Psoas muscle (tissue), 8 donors: ENCODE measurements around the gene MFN2. TPM values are rescaled to one million over a fixed set of nuclear protein-coding genes. Genes with fewer than 3 reads are reported as not detected.

Source experiments
- ATAC-seq, 4 donors: fragments of 200-7000 bp; cut with Tn5 transposase; one replicate each; pipeline ENCODE4 v1.9.1; 2020; ENCODE audit warnings: moderate library complexity in 3 of 4, mild to moderate bottlenecking in 2 of 4
- DNase-seq, 2 donors: peaks; one replicate each; pipeline ENCODE4 v3.0.0-alpha.2; 2020
- H3K27ac ChIP-seq: fragments of 200-600 bp; one replicate; pipeline ENCODE4 v1.8.0; 2022
- H3K27me3 ChIP-seq, 3 donors: fragments of 200-600 bp in 1 of 3; one replicate each; pipeline versions ENCODE4 v1.6.1 to v1.8.0; 2013 to 2022; ENCODE audit warnings: low read length in 2 of 3, mild to moderate bottlenecking in 2 of 3, moderate library complexity in 1 of 3; ENCODE audit not compliant: insufficient read depth in 3 of 3
- H3K36me3 ChIP-seq, 2 donors: fragments of 200-600 bp in 1 of 2; one replicate each; pipeline versions ENCODE4 v1.6.1 to v1.8.0; 2013 to 2022; ENCODE audit warnings: low read depth in 1 of 2, mild to moderate bottlenecking in 1 of 2, moderate library complexity in 1 of 2; ENCODE audit not compliant: insufficient read depth in 1 of 2
- H3K4me1 ChIP-seq: fragments of 200-600 bp; one replicate; pipeline ENCODE4 v1.8.0; 2022
- H3K4me3 ChIP-seq: fragments of 200-600 bp; one replicate; pipeline ENCODE4 v1.8.0; 2022; ENCODE audit warnings: mild to moderate bottlenecking
- H3K9me3 ChIP-seq: fragments of 200-600 bp; one replicate; pipeline ENCODE4 v1.8.0; 2022
- CTCF ChIP-seq: fragments of 200-600 bp; IDR thresholded peaks from one replicate; pipeline ENCODE4 v1.8.0; 2022; ENCODE audit warnings: antibody characterized with exemption
- WGBS, 3 donors: extraction: QIAGEN DNeasy Blood & Tissue Kit; methylation state at CpG; one replicate each; pipeline versions ENCODE4 v1.1.6 to v1.1.7; 2013; 5-methylcytosine and 5-hydroxymethylcytosine counted together
- intact Hi-C, 2 donors: fragments of 100-400 bp; cut with DNase I; formaldehyde crosslinking; loops; one replicate each; pipeline versions ENCODE4 v1.11.0 to v1.14.2; 2022
- polyA plus RNA-seq, 3 donors: library from polyadenylated mRNA; stranded (reverse); fragments of 200-250 nt; gene quantifications; one replicate each; pipeline ENCODE4 v1.2.3, GENCODE V29; 2013
- total RNA-seq, 4 donors: library from RNA; stranded (reverse); fragmentation: NEBNext Ultra II Directional in 2 of 4; extraction: Animal tissue kit (Norgen Biotek cat#: 25700) in 2 of 4; gene quantifications; one replicate each; pipeline versions ENCODE4 v1.2.1 to v1.2.4, GENCODE V29; 2021 to 2023
- donor health status: healthy with polysubstance abuse.
- donor health status: DM: no; HTN: no; CAD: no; lungs with moderate emphysema.
- donor health status: Bipolar disorder and iron deficiency.
- donor health status: healthy.
- donor health status: DM: yes; HTN: yes; CAD: no.
- donor health status: DM: no; HTN: no; CAD: no.
- donor health status: DM: no; HTN: no; CAD: no.
- donor health status: DM: yes; HTN: yes; CAD: no.

Gene MFN2
- total and polyA plus RNA-seq, 7 donors = 163 to 542 (median 245) TPM

- Histone ChIP-seq H3K27ac (peak overlapping the region; percentile 68), H3K27me3 (no peaks in the 10 kb centered on the region), H3K36me3 (no peaks in the 10 kb centered on the region), H3K9me3 (no peaks in the 10 kb centered on the region), H3K4me3 (no peak overlapping the region), H3K4me1 (peaks cover 17% of the 10 kb centered on the region)
- intact Hi-C loops = no loop called here
- 9 to 15% (median 9%) methylated on average over 9 of the region's 9 CpGs for WGBS, 3 donors
- no peak for TF ChIP-seq CTCF
- DNase-seq = peak; percentile 75 to 86
- ATAC-seq = peak; percentile 95 to 98 (median 98)
These were observed 71.8 kb downstream of the MFN2 start for GRCh38 chr1:12052008-12052573.

GRCh38 chr1:12052997-12053686 is 72.9 kb downstream of the MFN2 start:
- WGBS, 3 donors = 35 to 53% (median 43%) methylated on average over 14 of the region's 14 CpGs
- H3K4me3 ChIP-seq = no peak overlapping the region
- H3K36me3 ChIP-seq = no peaks in the 10 kb centered on the region
- ATAC-seq (peak; percentile 69 to 85 (median 78)), DNase-seq (peak; percentile 56 to 83)
- intact Hi-C loops = no loop called here
- peaks cover 17% of the 10 kb centered on the region for H3K4me1 ChIP-seq
- H3K27me3 ChIP-seq = no peaks in the 10 kb centered on the region
- peak overlapping the region; percentile 54 for H3K27ac ChIP-seq
- TF ChIP-seq CTCF = no peak
- H3K9me3 ChIP-seq = no peaks in the 10 kb centered on the region

GRCh38 chr1:12053752-12054548 is 73.7 kb downstream of the MFN2 start:
- Histone ChIP-seq H3K27me3 (no peaks in the 10 kb centered on the region), H3K27ac (no peak overlapping the region), H3K9me3 (no peaks in the 10 kb centered on the region), H3K4me1 (peaks cover 17% of the 10 kb centered on the region), H3K4me3 (no peak overlapping the region), H3K36me3 (no peaks in the 10 kb centered on the region)
- DNase-seq = no peak
- no peak for TF ChIP-seq CTCF
- intact Hi-C loops = no loop called here
- no peak for ATAC-seq
- WGBS, 3 donors = 80 to 85% (median 82%) methylated on average over 12 to 13 of the region's 13 CpGs

GRCh38 chr1:12055259-12055658 is 75.0 kb downstream of the MFN2 start:
- no peaks in the 10 kb centered on the region for H3K9me3 ChIP-seq
- ATAC-seq (no peak), DNase-seq (no peak)
- H3K4me1 ChIP-seq = peaks cover 17% of the 10 kb centered on the region
- H3K36me3 ChIP-seq = no peaks in the 10 kb centered on the region
- 81 to 91% (median 81%) methylated on average over 6 of the region's 6 CpGs for WGBS, 3 donors
- intact Hi-C loops = no loop called here
- no peak for TF ChIP-seq CTCF
- H3K27me3 ChIP-seq = peaks cover 0 to 2% (median 0%) of the 10 kb centered on the region in 3 donors
- H3K4me3 ChIP-seq = no peak overlapping the region
- no peak overlapping the region for H3K27ac ChIP-seq
